WI38 (cell line): Measurements from ENCODE around the gene IFITM10.

Experiments
- H3K4me3 ChIP-seq: 2 replicates; pipeline ENCODE4 v1.5.1; 2011; ENCODE audit warnings: low read depth, mild to moderate bottlenecking, control low read depth, low read length
- TF ChIP-seq, protein P1 (sequence below): IDR thresholded peaks from 2 replicates; pipeline ENCODE4 v1.5.1; 2012; ENCODE audit warnings: low read depth, mild to moderate bottlenecking, control low read depth, low read length

IFITM10 gene

DNA sequence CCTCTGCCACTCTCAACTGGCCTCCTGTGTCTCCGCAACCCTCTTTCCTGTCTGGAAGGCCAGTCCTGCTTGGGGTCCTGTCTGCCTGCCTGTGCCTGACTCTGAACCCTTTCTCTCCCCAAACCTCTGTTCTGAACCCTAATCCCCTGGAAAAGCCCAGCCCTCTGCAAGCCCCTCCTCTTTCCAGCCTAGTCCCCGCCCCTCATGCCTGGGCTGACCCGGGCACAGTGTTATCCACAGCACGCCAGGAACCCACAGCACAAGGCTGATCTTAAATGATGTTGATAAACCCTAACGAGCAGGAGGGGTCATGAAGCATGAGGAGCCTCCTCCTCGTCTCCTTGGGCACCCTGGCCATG is at the start of gene IFITM10:
Gene IFITM10 (minus strand): TSS at position 115 of the 359 bp plus-strand sequence. CDS start 153 bp downstream, outside the sequence.
- H3K4me3 ChIP-seq: no peak within 1 kb of the TSS
- TF ChIP-seq, protein P1, sequence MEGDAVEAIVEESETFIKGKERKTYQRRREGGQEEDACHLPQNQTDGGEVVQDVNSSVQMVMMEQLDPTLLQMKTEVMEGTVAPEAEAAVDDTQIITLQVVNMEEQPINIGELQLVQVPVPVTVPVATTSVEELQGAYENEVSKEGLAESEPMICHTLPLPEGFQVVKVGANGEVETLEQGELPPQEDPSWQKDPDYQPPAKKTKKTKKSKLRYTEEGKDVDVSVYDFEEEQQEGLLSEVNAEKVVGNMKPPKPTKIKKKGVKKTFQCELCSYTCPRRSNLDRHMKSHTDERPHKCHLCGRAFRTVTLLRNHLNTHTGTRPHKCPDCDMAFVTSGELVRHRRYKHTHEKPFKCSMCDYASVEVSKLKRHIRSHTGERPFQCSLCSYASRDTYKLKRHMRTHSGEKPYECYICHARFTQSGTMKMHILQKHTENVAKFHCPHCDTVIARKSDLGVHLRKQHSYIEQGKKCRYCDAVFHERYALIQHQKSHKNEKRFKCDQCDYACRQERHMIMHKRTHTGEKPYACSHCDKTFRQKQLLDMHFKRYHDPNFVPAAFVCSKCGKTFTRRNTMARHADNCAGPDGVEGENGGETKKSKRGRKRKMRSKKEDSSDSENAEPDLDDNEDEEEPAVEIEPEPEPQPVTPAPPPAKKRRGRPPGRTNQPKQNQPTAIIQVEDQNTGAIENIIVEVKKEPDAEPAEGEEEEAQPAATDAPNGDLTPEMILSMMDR: no peak

DNA sequence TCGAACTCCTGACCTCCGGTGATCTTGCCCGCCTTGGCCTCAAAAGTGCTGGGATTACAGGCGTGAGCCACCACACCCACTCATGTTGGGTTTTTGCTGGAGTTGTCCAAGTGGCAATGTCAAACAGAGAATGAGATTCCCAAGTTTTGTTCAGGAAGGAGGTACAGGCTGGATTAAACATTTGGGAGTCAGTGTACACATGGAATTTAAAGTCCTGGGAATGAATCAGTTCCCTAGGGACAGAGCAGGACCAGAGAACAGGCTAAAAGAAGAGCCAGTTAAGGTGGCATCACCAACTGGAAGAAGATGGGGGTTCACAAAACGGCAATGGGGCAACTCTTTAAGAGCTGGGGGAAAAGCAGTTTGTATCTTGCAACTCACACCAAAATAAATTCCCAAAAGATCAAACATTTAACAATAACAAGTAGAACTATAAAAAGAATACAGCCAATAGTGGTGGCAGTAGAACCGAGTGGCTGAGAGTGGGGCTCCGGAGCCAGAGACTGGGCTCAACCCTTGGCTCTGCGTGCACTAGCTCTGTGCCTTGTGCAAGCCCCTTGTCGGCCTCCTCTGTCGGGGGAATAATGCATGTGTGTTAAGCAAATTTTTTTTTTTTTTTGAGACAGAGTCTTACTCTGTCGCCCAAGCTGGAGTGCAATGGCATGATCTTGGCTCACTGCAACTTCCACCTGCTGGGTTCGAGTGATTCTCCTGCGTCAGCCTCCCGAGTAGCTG is 47.2 kb upstream of the IFITM10 start:
- no peak overlapping the region for H3K4me3 ChIP-seq
- TF ChIP-seq, protein P1: no peak

DNA sequence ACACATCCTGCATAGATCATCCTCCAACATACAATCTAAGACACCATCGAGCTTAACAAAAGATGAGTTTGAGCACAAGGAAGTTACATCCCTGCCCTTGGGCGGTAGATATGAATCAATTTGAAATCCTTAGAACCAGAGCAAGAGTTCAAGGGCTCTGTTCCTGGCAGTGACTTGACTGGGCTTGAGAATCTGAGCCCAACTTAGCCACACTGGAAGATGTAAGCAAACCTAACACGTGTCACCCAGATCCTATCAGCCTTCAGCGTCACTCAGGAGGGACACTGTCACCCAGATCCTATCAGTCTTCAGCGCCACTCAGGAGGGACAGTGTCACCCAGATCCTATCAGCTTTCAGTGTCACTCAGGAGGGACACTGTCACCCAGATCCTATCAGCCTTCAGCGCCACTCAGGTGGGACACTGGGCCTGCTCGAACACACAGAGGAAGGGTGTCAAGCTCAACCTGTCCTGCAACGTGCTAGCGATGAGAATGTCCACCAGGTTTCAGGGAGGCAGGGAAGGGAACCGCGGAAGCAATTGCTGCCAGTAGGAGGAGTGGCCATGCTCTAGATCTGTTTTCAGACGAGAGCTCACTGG is 46.1 kb upstream of the IFITM10 start:
- H3K4me3 ChIP-seq: no peak overlapping the region
- TF ChIP-seq, protein P1: no peak

DNA sequence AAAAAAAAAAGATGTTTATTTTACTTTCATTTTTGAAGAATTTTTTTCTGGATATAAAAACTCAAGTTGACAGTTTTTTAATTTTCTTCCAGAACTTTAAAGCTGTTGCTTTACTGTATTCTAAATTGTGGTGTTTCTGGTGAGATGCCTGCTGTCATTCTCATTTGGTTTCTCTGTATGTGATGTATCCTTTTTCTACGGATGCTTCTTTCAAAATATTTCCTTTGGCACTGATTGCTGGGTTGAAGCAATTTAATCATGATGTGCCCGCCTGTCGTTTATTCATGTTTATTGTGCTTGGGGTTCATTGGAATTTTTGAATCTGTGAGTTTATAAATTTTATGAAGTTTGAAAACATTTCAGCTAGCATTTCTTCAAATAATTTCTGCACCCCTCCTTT is 42.7 kb upstream of the IFITM10 start:
- H3K4me3 ChIP-seq: no peak overlapping the region
- TF ChIP-seq, protein P1: no peak

DNA sequence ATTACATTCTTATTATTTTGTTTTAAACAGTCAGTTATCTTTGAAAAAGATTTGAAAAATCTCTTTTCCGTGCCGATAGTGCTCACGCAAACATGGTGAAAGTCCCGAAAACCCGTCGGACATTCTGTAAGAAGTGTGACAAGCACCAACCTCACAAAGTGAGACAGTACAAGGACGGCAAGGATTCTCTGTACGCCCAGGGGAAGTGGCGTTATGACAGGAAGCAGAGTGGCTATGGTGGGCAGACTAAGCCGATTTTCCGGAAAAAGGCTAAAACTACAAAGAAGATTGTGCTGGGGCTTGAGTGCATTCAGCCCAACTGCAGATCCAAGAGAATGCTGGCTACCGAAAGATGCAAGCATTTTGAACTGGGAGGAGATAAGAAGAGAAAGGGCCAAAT is 42.1 kb upstream of the IFITM10 start:
- no peak overlapping the region for H3K4me3 ChIP-seq
- TF ChIP-seq, protein P1: no peak

DNA sequence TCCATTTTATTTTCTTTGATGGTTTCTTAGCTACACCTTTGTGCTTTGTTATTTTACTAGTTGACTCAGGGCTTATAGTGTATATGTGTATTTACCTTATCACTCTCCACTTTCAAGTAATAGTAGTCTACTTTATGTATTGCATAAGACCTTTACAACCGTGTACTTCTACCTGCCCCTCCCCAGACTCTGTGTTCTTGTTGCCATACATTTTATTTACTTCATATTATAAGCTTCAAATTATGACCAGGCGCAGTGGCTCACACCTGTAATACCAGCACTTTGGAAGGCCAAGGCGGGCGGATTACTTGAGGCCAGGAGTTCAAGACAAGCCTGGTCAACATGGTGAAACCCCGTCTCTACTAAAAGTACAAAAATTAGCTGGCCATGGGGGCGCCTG is 41.5 kb upstream of the IFITM10 start:
- TF ChIP-seq, protein P1: no peak
- H3K4me3 ChIP-seq: no peak overlapping the region

DNA sequence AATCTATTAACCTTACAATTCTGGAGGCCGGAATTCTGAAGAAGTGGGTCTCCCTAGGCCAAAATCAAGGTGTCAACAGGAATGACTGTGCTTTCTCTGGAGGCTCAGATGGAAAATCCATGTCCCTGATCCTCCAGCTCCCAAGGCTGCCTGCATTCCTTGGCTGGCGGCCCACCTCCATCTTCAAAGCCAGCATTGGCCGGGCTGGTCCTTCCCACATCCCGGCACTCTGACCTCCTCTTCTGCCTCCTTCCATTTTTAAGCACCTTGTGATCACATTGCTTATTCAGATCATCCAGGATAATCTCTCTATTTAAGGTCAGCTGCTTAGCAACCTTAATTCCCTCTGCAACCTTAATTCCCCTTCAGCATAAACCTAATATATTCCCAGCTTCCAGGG is 36.1 kb upstream of the IFITM10 start:
- TF ChIP-seq, protein P1: no peak
- no peak overlapping the region for H3K4me3 ChIP-seq
